GM19239 (cell line): ENCODE data around the gene RPS29.
"Not testable (repeated sequence)": the region's sequence is repeated elsewhere in the genome, so short reads cannot be mapped to it uniquely, and the experiment has no call there.

Experiments used
- DNase-seq: peaks from one replicate; pipeline ENCODE4 v3.0.0; 2011; ENCODE audit warnings: low spot score; ENCODE audit not compliant: insufficient read length
- FAIRE-seq: peaks from 2 replicates; lab custom pipeline; 2011; peaks lifted over from hg19 to GRCh38; lab: Jason Lieb, UNC

RPS29 gene

DNA sequence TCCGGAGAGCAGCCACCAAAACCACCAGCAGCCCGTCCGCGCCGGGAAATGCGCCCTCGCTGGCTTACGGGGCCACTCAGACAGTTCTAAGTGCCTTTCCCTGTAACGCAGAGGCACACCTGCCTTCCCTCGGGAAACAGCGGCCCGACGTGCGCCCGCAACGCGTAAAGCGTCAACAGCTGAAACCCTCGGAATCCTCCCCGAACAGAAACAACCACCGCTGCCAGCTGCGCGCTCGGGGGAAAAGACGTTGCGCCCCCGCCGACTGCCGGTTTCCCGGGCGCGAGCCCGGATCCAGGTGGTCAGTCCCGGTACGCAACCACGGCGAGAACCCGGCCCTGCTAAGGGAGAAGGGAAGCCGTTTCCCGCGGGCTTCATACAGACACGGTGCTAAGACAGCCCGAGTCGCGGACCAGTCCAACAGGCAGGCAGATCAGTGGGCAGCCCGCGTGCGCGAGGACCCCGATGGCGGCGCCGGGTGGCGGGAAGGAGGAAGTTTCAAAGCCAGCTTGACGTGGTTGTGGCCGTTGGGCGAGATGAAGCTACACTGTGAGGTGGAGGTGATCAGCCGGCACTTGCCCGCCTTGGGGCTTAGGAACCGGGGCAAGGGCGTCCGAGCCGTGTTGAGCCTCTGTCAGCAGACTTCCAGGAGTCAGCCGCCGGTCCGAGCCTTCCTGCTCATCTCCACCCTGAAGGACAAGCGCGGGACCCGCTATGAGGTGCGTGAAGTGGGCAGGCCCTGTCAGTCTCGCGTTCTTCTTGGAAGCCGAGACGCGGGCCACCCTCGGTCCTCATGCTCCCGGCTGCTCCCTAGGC lies 12.5 kb upstream of the RPS29 start, which contains the start of gene LRR1:
LRR1 (plus strand) TSS at position 456 of the 816 bp plus-strand sequence; CDS start at position 537, 81 bp downstream.
- DNase-seq (peak; percentile 70), FAIRE-seq (peak; percentile 84)

DNA sequence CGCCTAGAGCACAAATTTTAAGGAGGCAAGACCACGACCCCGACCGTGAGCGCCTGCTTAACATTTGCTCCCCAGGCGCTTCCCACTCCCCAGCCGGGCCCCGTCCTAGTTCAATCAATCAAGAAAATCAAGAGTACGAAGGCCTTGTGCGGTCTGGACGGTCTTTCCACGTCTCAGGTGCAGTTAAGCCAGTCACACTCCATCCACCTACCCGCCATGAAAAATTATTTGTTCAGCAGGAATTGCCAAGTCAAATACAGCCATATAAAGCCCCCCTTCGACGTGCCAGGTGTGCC lies 12.0 kb upstream of the RPS29 start:
- DNase-seq (no peak), FAIRE-seq (no peak)

DNA sequence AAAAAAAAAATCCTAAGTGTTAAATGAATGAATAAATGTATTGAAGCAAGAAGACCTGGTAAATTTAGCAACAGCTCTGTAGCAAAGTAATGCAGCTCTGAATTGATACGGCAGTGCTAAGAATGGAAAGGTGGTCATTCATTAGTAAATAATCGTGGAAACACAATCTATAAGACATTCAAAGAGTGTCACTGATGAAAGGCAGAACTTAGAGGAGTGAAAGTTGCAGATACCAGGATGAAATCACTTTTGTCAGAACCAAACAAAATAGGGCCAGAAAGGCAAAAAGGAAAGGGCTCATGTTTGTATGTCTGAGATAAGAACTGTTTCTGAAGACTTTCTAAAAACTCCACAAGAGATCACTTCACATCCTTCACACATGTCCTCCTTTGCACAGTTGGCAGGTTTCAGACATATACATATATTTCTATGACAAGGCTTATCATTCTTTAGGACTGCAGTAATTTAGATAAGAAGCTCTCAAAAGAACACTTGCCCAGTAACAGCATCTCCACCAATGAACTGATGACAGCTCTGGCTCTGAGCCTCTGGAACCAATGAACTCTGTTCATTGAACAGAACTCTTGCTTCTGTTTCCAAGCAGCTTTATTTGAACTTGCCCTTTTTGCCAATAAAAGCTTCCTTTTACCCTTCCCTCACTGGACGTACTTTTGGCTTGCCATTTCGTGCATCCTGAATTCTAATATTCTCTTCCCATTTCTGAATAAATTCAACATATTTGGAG lies 8.3 kb upstream of the RPS29 start:
- no peak for DNase-seq
- no peak for FAIRE-seq

DNA sequence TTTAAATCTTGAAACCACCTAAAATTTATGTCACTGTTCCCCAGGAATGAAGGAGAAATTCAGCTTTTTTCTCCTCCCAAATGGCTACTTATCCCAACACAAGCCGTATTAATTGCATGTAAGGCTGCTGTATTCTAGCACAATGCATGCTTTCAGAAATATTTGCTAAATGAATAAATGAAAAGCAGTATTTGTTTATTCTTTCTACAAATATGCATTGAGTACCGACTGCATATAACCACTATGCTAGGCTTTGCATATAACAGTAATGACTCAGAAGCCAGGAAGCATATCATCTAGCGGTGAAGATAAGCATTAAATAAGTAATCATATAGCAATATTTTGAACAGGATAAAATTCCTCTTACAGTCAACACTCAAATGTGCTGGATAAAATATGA lies 6.8 kb upstream of the RPS29 start:
- DNase-seq, result no peak
- no peak for FAIRE-seq

DNA sequence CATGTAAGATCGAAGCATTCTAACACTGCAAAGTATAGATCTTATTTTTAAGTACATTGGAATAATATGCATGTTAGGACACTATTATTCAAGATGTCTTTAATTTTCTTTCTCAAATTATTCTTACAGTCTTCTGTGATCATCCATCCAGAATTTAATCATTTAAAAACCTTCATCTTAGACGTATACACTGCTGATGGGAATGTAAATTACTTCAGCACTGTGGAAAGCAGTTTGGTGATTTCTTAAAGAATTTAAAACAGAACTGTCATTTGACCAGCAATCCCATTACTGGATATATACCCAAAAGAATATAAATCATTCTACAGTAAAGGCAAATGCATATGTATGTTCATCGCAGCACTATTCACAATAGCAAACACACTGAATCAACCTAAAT lies 3.2 kb upstream of the RPS29 start:
- FAIRE-seq, result no peak
- no peak for DNase-seq

DNA sequence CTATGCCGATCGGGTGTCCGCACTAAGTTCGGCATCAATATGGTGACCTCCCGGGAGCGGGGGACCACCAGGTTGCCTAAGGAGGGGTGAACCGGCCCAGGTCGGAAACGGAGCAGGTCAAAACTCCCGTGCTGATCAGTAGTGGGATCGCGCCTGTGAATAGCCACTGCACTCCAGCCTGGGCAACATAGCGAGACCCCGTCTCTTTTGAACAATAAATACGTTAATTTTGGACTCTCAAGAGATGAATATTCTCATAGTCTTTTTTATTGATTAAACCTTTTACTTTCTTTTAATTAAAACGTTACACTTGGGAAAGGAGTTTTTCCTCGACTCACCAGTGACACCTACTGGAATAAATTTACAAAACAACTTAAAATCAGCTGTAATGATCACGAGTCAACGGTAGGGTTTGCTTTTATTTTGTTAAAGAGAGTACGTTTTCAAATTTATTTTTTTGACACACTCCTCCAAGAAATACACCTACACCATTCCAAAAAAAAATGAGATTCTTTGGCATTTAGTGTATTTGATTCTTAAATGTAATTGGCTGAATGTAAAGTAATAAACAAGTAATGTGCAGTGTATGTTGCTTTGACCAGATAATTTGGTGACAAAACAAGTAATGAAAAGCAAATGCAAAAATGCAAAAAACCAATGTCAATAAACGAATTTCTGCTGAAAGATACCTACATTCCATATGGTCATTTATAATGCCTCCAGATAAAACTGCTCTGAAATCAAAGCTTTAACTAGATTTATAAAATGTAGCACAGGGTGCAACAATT lies 687 bp upstream of the RPS29 start:
- DNase-seq (no peak), FAIRE-seq (peak; percentile 71)

DNA sequence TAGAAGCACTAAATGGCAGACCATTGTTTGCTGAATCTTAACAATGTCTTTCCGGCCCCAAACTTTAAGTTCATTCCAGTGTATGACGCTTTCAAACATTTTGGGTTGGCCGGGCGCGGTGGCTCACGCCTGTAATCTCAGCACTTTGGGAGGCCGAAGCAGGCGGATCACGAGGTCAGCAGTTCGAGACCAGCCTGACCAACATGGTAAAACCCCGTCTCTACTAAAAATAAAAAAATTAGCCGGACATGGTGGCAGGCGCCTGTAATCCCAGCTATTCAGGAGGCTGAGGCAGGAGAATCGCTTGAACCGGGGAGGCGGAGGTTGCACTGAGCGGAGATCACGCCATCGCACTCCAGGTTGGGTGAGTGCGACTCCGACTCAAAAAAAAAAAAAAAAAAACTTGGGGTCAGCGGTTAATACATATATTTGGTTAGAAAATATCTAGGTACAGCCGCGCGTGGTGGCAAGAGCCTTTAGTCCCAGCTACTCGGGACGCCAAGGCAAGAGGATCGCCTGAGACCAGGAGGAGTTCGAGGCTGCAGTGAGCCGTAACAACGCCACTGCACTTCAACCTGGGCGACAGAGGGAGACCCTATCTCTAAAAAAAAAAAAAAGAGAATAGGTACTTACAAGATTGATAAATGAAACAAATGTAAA lies 1.1 kb downstream of the RPS29 start:
- not testable (repeated sequence) for FAIRE-seq, DNase-seq

DNA sequence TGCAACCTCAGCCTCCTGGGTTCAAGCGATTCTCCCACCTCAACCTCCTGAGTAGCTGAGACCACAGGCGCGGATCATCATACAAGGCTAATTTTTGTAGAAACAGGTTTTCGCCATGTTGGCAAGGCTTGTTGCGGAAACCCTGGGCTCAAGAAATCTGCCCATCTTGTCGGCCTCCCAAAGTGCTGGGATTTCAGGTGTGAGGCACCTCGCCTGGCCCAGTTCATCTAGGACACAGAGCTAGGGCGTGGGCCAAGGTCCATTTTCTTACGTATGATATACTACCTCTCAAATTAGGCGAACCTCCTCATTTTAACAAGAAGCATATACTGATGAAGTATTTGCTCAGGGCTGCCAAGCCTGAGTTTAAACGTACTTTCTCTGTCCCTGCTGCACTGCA lies 2.1 kb downstream of the RPS29 start:
- no peak for FAIRE-seq
- no peak for DNase-seq

DNA sequence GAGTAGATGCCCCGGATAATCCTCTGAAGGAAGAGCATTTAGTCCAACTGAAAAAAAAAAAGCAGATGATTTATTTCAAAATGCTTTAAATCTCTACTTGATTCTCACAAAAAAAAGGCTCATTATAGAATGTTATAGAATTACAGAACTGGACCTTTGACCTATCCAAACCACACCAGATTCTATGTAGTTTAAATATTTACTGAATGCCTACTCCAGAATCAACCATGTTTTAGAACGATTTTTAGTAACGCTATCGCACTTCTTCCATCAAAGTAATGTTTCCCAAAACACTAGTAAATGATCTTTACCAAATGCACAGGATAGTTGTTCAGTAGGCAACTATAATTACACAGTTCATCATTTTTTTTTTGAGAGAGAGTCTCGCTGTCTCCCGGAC lies 2.6 kb downstream of the RPS29 start:
- peak; percentile 33 for FAIRE-seq
- DNase-seq, result no peak

DNA sequence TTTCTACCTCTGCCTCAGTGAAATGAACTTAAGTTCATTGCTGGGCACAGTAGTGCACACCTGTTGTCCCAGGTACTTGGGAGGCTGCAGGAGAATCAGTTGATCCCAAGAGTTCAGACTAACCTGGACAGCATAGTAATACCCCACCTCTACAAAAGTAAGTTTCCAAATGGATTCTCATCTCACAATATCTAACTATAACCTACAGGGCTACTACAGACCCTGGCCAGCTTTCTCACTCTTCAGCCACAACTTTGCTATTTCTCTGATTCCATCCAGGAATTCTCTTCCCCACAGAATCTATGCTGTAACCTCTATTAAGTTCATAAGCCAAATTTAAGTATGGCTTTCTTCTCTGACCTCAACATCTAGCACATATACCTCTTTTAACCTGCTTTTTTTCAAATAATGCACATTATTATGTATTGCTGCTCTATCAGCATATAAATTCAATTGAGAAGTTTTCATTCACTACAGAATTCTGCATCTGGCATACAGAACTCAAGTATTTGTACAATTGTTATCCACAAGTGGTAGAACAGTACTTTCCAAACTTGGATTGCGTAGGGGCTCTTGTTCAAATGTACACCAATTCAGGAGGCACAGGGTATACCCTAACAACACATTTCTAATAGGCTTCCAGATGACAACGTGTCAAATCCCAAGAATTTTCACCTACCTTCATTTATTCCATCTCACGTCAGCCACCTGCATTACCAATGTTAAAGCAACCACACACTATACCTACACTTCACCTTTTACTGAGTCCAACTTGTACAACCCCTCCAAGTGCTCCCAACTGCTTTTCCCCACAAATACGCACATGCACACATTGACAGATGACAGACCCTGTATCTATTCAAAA lies 3.8 kb downstream of the RPS29 start:
- no peak for FAIRE-seq
- no peak for DNase-seq

DNA sequence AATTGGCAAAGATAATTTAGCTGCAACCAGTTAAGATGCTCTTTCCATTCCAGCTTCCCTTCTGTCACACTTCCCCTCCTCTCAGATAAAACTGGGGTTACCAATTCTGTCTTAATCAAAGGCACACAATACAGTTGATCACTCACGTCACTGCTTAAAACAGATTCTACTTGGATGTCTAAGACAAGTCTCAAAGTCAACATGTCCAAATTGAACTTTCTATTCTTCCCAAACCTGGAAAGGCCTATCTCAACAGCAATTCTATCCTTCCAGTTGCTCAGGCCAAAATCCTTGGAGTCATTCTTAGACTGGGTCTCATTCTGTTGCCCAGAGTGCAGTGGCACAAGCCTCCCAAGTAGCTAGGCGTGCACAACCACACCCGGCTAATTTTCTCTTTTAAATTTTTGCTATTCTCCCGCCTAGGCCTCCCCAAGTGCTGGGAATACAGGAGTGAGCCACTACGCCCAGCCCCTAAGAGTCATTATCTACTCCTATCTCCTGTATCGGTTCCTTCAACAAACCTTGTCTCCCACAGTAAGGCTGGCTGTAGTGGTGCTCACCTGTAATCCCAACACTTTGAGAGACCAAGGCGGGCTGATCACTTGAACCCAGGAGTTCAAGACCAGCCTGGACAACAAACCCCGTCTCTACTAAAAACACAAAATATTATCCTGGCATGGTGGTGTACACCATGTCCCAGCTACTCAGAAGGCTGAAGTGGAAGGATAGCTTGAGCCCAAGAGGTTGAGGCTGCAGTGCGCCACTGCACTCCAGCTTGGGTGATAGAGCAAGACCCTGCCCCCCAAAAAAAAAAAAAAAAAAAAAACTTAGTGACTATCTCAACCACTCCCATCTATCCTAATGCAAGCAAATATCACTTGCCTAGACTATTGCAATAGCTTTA lies 4.7 kb downstream of the RPS29 start:
- no peak for FAIRE-seq

DNA sequence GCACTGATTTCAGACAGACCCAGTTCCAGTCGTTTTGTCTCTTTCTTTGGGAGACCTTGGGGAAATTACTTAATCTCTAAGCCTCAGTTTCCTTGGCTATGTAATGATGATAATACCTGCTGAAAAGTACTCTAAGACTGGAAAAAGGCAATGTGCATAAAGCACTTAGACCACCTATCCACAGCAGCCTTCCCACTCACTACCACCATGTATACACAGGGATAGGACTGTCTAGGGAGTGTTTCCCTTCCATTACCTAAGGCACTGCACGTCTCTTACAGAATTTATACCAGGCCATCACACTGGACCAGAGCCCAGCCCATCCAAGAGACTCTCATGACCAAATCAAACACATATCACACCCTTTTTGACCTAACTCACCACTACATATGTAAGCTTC lies 6.3 kb downstream of the RPS29 start:
- FAIRE-seq, result no peak
- DNase-seq, result no peak

More for the DNA sequence above, 4.7 kb downstream of the RPS29 start:
- no peak for DNase-seq

DNA sequence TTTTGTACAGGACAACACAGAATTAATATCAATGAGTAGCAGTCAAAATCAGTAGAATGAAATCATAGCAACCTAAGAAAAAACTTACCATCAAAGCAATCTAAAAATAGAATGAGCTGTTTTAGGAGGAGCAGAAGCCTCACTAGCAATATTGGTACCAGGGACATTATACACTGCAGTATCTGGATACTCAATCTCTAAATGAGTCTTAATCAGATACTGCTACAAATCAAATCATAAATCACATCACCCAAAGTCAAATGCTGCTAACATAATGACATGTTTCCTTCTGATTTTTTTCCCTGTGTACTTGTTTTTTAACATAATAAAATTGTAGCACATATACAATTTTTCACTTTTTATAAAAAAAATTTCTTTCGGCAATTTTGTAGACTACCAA lies 8.0 kb downstream of the RPS29 start:
- DNase-seq (no peak), FAIRE-seq (no peak)

DNA sequence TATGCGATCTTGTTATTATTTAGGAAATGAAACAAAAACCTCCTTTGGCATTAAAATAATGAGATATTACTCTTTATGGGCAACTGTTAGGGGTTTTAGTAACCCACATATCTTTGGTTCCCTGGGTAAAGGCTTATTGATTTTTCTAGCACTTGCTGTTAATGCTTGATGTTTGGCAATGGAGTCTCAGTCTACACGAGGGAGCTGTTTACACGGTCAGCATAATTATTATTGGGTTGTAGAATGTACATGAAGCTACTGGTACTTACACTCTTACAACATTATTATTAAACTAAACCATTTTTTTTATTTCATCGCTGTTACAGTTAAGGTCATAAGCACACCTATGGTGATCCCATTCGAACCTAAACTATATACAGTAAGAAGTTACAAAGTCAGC lies 12.1 kb downstream of the RPS29 start:
- no peak for FAIRE-seq
- no peak for DNase-seq

DNA sequence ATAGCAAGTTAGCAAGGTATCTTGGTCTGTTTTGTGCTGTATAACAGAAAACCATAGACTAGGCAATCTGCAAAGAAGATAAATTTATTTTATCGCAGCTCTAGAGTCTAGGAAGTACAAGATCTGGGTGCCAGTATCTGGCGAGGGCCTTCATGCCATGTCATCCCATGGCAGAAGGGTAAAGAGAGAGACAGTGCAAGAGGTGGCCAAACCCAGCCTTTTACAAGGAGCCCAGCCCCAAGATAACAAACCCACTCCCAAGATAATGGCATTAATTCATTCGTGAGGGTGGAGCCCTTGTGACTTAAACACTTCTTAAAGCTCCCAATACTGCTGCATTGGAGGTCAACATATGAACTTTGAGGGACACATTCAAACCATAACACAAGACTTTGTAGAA lies 16.9 kb downstream of the RPS29 start:
- FAIRE-seq, result no peak
- no peak for DNase-seq

DNA sequence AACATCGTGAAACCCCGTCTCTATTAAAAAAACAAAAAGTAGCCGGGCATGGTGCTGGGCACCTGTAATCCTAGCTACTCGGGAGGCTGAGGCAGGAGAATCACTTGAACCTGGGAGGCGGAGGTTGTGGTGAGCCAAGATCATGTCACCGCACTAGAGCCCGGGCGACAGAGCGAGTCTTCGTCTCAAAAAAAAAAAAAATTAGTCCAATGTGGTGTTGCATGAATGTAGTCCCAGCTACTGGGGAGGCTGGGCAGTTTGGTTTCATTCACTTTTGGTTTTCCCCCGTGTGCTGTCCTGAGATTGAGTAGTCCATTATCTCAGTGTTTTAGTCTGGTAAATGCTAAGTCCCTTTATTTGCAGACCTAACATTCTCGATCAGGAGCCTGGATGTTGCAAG lies 19.5 kb downstream of the RPS29 start:
- no peak for DNase-seq
- no peak for FAIRE-seq

DNA sequence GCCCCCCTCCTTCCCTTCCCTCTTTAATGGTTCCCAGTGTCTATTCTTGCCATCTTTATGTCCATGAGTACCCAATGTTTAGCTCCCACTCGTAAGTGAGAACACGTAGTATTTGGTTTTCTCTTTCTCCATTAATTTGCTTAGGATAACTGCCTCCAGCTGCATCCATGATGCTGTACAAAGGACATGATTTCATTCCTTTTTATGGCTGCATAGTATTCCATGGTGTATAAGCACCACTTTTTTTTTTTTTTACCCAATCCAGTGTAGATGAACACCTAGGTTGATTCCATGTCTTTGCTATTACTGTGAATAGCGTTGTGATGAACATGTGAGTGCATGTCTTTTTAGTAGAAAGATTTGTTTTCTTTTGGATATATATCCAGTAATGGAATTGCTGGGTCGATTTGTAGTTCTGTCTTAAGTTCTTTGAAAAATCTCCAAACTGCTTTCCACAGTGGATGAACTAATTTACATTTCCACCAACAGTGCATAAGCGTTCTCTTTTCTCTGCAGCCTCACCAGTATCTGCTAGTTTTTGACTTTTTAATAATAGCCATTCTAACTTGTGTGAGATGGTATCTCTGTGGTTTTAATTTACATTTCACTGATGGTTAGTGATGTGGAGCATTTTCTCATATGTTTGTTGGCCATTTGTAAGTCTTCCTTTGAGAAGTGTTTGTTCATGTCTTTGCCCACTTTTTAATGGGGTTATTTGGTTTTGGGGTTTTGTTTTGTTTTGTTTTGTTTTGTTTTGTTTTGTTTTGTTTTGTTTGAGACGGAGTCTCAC lies 26.0 kb downstream of the RPS29 start:
- DNase-seq (no peak), FAIRE-seq (no peak)

DNA sequence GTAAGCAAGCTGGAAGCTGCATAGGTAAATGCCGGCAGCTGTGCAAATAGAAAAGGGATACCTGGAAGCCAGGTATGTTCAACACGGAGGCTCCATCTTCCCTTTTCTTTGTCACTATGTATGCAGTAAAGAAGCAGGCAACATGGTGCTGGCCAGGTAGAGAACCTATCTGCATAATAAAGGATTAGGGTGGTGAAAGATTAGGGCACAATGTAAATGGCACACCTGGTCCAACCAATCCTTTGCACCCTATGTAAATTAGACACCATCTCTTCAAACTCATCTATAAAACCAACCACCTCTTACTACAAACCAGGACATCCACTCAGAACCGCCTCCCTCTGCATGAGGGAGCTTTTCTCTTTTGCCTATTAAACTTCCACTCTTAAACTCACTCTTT lies 32.3 kb downstream of the RPS29 start:
- DNase-seq (no peak), FAIRE-seq (no peak)
